ACHN (cell line): ENCODE results near the gene CENPP.

Source experiments
- DNase-seq: peaks from one replicate; pipeline ENCODE4 v3.0.0-alpha.2; 2015
- in situ Hi-C: cut with HindIII; loops from 2 replicates; pipeline ENCODE4 v1.10.0; 2017; ENCODE audit warnings: low sequenced_read_pairs, low pct_ligation_motif_present, low pct_unique_long_range_greater_than_20kb

The CENPP gene

DNA sequence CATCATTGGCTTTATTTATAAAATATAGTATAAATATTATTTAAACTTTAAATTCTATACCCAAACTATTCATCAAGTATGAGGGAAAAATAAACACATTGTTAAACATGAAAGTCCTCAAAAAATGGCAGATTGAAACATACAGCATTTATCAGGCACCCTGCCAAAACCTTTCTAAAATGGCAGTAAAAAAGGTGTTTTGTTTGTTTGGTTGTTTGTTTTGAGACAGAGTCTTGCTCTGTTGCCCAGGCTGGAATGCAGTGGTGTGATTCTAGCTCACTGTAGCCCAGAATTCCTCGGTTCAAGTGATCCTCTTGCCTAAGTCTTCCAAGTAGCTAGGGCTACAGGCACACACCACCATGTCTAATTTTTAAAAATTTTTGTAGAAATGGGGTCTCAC, 270.2 kb downstream of the CENPP start:
- DNase-seq = no peak
- in situ Hi-C loops = no loop called here

DNA sequence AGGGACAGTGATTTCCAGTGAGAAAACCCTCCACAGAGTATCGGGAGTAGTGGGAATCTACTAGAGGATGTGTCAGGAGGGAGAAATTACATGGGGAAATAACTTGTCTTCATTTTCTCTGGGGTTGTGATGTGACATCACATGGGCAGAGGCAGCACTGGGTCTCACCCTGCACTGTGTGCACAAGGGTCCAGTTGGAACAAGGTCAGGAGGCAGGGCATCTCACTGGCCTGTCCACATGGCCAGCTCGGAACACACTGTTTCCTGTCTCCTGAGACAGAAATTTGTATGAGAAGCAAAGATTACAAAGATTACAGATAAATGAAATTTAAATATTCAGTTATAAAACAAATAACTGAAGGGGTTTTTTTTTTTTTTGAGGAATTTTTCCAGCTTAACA, 272.6 kb downstream of the CENPP start:
- in situ Hi-C loops = no loop called here
- no peak for DNase-seq

GRCh38 chr9:92599938-92600461, 274.2 kb downstream of the CENPP start:
- DNase-seq = no peak
- in situ Hi-C loops = no loop called here

- in situ Hi-C loops = no loop called here
- DNase-seq = no peak
Measured at GRCh38 chr9:92600462-92601261, 274.9 kb downstream of the CENPP start.

GRCh38 chr9:92601451-92601850, 275.7 kb downstream of the CENPP start:
- in situ Hi-C loops = no loop called here
- DNase-seq = no peak

GRCh38 chr9:92602413-92602812, 276.7 kb downstream of the CENPP start:
- no peak for DNase-seq
- in situ Hi-C loops = no loop called here

- in situ Hi-C loops = no loop called here
- no peak for DNase-seq
Measured at GRCh38 chr9:92603100-92603499, 277.3 kb downstream of the CENPP start.

DNA sequence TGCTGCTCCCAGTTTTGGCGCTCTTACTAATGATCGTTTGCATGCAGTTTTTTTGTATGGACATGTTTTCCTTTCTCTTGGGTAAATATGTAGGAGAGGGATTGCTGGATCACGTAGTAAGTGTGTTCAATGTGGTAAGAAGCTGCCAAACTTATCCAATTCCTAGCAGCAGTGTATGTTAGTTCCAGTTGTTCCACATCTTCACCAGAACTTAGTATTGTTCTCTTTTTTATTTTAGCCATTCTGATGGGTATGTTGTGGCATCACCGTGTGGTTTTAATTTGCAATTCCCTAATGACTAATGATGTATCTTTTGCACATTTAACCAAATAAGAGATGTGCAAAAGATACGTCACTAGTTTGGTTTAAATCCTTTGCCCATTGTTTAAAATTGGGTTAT, 278.2 kb downstream of the CENPP start:
- no peak for DNase-seq
- in situ Hi-C loops = no loop called here

DNA sequence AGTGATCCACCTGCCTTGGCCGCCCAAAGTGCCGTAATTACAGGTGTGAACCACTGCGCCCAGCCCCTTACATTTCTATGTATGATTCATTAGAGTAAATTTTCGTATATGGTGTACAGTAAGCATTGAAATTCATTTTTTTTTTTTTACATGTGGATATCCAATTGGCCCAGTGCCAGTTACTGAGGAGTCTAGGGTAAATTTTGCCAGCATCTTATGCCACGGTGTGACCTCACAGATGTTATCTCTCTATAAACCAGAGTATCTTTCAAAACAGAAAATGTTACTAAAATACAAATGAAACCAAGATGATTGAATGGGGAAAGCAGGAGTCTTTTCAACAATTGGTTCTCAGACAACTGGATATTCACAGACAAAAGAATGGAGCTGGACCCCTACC, 279.5 kb downstream of the CENPP start:
- in situ Hi-C loops = no loop called here
- DNase-seq = no peak

DNA sequence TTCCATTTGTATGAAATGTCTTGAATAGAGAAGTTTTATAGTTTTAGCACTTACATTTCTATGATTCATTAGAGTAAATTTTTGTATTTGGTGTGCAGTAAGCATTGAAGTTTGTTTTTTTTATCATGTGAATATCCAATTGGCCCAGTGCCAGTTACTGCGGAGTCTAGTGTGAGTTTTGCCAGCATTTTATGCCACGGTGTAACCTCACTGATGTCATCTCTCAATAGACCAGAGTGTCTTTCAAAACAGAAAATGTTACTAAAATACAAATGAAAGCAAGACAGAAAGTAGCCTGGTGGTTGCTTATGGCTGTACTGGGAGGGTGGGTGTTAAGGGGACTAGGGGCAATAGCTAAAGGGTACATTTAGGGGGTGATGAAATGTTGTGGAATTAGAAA, 281.3 kb downstream of the CENPP start:
- in situ Hi-C loops = no loop called here
- no peak for DNase-seq

DNA sequence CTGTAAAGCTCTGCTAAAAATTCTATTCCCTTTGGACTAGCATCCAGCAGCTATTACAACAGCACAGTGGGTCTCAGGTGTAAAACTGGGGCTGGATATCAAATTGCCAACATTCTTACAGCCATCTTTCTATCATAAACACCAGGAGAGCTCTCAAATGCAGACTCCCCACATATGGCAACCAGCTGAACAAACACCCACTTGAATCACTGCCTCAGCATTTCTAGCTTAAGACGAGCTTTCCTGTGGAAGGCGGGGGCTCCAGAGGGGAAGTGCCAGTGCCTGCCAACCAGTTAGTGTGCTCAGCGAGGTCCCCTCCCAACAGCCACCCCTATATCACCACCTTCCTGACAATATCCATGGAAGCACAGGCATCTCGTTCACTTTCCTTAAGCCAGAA, 282.0 kb downstream of the CENPP start:
- no peak for DNase-seq
- in situ Hi-C loops = no loop called here

DNA sequence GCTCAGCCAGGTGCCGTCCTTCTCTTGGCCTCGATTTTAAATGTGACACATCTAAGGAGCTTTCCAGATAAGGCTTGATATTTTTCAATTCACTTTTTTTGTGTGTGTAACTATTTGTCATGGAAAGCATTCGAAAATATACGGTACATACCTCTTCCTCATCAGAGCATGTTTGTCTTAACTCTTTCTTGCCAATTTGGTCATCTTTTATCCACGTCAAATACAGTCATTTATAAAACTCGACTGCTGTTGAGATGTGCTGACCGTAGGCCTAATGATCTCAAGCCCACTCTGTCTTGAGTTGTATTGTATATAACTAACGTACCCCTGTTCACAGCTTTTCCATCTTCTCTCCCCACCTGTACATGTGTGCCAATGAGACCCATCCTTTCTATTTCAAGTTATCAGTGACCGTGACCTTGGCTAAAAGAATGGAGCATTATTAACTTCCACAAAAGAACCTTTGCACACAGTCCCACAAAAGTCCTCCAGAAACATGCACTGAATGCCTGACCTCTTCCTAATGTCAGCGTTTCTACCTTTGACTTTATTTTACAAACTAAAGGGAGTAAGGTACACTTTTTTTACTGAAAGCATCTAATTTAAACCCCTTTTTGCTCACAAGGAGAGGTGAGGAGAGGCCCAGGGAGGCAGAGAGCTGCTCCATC, 282.6 kb downstream of the CENPP start:
- DNase-seq = no peak
- in situ Hi-C loops = no loop called here

DNA sequence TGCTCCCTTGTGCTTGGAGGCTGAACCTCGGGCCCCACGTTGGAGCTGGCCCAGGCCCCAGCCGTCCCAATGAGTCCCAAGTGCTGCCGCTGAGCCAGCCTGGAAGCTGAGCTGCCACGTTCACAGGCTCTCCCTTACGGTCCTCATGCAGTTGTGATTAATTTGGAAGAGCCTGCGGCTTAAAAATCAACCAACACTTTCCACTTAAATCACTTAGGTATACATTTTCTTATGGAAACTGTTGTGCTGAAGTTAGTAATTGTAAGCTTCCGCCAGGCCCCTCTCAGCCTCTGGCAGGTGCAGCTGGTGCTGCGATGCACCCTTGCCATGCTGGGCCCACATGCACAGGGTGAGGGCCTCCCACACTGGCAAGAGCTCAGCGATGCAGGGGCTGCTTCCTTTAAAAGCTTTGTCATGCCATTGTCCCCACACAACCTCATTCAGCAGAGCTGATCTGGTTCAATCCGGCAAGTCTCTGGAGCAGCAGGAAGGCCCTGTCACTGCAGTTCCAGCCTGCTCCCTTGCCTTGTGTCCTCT, 283.2 kb downstream of the CENPP start:
- in situ Hi-C loops = no loop called here

DNA sequence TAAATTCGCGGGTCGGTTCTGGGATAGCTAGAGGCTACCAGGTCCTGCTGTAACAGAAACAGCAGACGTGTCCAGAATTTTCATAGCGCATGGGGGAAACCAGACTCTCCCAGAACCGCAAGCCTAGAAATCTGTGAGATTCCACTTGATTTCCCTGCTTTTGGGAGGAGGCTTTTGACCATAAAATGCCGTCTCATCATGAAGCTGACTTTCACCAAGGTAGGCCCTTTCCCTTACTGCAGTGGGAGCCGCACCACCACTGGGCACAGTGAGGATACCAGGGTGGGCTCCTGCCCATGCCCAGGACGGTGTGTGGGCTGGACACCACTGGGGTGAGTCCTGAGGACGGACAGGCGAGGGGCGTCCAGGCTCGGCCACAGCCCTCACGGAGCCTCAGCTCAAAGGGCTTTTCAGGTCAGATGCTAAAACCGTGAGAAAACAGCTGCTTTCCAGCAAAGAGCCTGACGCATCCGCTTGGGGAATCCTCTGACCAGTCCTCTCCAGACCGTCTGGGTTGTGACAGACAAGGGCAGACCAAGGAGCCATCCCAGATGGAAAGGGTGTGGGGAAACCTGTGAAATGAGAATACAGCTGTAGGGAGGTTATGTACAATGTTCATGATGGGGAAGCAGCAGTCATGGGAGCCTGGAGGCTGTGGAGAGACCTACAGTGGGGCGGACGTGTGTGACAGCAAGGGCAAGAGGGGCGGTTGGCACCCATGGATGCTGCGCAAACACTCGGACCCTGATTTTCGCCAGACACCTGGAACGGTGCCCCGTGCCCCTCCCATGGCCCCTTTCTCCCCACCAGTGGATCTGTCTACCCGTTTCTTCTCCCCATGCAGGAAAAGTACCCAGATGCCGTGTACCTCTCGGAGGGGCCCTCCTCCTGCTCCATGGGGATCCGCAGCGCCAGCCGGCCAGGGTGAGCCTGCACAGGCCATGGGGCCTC, 285.0 kb downstream of the CENPP start:
- in situ Hi-C loops = no loop called here
- no peak for DNase-seq

More for the DNA sequence above, 283.2 kb downstream of the CENPP start:
- DNase-seq = no peak

DNA sequence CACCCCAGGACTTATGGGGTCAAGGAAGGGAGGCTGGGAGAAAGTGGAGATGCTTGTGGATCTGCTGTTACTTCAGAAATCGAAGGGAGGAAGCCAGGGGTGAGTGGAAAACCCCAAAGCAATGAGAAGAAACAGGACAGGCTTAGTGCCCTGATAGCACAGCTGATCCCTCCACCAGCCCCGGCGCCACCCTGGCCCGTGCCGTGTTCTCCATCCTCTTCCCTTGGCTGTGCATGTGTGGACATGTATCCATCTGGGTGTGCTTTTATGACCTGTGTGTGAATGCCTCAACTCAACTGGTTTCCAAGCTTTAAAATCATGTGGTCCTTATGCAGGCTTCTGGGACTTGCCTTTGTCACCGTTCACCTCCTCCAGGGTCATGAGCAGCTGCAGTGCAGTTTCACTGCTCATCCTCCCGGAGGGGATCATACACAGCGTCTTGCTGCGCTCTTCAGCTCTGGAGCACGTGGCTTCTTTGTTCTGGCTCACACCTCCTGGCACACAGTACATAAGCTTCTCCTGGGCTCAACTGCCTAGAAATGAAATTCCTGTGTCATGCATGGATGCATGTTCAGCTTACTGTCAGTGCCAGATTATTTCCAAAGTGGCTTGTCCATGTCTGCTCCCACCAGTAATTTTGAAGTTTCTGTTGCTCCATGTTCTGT, 286.0 kb downstream of the CENPP start:
- DNase-seq = no peak
- in situ Hi-C loops = no loop called here

DNA sequence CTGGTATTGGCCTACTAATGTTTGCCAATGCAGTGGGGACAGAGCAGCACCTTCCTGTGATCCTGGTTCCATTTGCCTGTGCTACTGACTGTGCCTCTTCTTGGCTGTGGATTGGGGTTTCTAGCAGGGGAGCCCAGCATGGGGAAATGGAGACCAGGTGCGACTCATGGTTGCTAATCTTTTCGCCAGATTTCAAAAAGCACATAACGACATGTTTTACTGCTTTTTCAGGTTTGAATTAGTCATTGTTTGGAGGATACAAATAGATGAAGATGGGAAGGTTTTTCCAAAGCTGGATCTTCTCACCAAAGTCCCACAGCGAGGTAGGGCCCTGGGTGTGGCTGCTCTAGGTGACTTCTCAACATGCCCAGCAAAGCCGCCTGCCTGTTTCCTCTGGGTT, 286.5 kb downstream of the CENPP start:
- DNase-seq = no peak
- in situ Hi-C loops = no loop called here

- in situ Hi-C loops = no loop called here
- DNase-seq = no peak
Measured at GRCh38 chr9:92612816-92613215, 287.1 kb downstream of the CENPP start.
